ENCODE results near the gene CLPSL1. TPM values are rescaled to one million over a fixed set of nuclear protein-coding genes. Genes with fewer than 3 reads are reported as not detected.

CLPSL1 gene
- total and polyA plus RNA-seq, 2 of the 13 experiments (the other 11 are each of a cell fraction or from before 2014, with no cell fraction given): not detected

- no peak for TF ChIP-seq ATF3 (CRISPR knock-in tag; IDR thresholded peaks at IDR 0.05)
- TF ChIP-seq ARID3A (IDR thresholded peaks at IDR 0.05; ENCODE audit: low read depth, low read length): no peak
- TF ChIP-seq FOXM1 (CRISPR knock-in tag; IDR thresholded peaks at IDR 0.05): no peak
- 0 out of 2 replicates have a peak, but pooled peaks have one; percentile 18 for TF ChIP-seq CBX5 (CRISPR knock-in tag; IDR thresholded peaks at IDR 0.05; ENCODE audit: borderline replicate concordance)
- TF ChIP-seq ARNTL (CRISPR knock-in tag; IDR thresholded peaks at IDR 0.05): no peak
- TF ChIP-seq, protein P1, sequence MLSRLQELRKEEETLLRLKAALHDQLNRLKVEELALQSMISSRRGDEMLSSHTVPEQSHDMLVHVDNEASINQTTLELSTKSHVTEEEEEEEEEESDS (CRISPR knock-in tag; IDR thresholded peaks at IDR 0.05; ENCODE audit: borderline replicate concordance): no peak
- no peak for TF ChIP-seq TRIM24 (CRISPR knock-in tag; IDR thresholded peaks at IDR 0.05)
- TF ChIP-seq ZFP37 (CRISPR knock-in tag; IDR thresholded peaks at IDR 0.05; ENCODE audit: borderline replicate concordance): 0 out of 2 replicates have a peak, but pooled peaks have one; percentile 20
- no peak for TF ChIP-seq ZNF619 (CRISPR knock-in tag; IDR thresholded peaks at IDR 0.05)
- TF ChIP-seq ZMAT3 (CRISPR knock-in tag; conservative IDR thresholded peaks at IDR 0.05): no peak; the same call in 1 of the 2 replicates
- TF ChIP-seq HDAC1 (CRISPR knock-in tag; IDR thresholded peaks at IDR 0.05): no peak
- no peak for TF ChIP-seq ASH2L (IDR thresholded peaks at IDR 0.05; ENCODE audit: insufficient read length, low read depth, low read length)
- no peak for TF ChIP-seq HHEX (CRISPR knock-in tag; IDR thresholded peaks at IDR 0.05)
- no peak for TF ChIP-seq USF2 (IDR thresholded peaks at IDR 0.05; ENCODE audit: low read depth, low read length)
- TF ChIP-seq USF2 (CRISPR knock-in tag; IDR thresholded peaks at IDR 0.05; ENCODE audit: borderline replicate concordance): no peak
- no peak for TF ChIP-seq MXD4 (CRISPR knock-in tag; IDR thresholded peaks at IDR 0.05)
- TF ChIP-seq ZNF232 (CRISPR knock-in tag; IDR thresholded peaks at IDR 0.05; ENCODE audit: borderline replicate concordance): no peak
- TF ChIP-seq CEBPG (CRISPR knock-in tag; IDR thresholded peaks at IDR 0.05): no peak
- no peak for TF ChIP-seq ZNF10 (CRISPR knock-in tag; IDR thresholded peaks at IDR 0.05; ENCODE audit: borderline replicate concordance, low read depth)
- TF ChIP-seq ZNF143 (CRISPR knock-in tag; IDR thresholded peaks at IDR 0.05): no peak
- TF ChIP-seq ZNF724P (CRISPR knock-in tag; IDR thresholded peaks at IDR 0.05; ENCODE audit: borderline replicate concordance): no peak
- TF ChIP-seq ZNF3 (CRISPR knock-in tag; IDR thresholded peaks at IDR 0.05): no peak
- TF ChIP-seq, protein P2, sequence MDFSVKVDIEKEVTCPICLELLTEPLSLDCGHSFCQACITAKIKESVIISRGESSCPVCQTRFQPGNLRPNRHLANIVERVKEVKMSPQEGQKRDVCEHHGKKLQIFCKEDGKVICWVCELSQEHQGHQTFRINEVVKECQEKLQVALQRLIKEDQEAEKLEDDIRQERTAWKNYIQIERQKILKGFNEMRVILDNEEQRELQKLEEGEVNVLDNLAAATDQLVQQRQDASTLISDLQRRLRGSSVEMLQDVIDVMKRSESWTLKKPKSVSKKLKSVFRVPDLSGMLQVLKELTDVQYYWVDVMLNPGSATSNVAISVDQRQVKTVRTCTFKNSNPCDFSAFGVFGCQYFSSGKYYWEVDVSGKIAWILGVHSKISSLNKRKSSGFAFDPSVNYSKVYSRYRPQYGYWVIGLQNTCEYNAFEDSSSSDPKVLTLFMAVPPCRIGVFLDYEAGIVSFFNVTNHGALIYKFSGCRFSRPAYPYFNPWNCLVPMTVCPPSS (IDR thresholded peaks at IDR 0.05): no peak
- no peak for TF ChIP-seq HCFC1 (IDR thresholded peaks at IDR 0.05; ENCODE audit: low read depth, low read length)
- TF ChIP-seq ZNF878 (CRISPR knock-in tag; IDR thresholded peaks at IDR 0.05): no peak
- no peak for TF ChIP-seq ARID2 (CRISPR knock-in tag; IDR thresholded peaks at IDR 0.05; ENCODE audit: borderline replicate concordance)
Observed at GRCh38 chr6:35742842-35743241, 38.0 kb upstream of the CLPSL1 start (continued).
